Measurements from ENCODE around the gene TNRC6A.
"Not testable (repeated sequence)": the region's sequence is repeated elsewhere in the genome, so short reads cannot be mapped to it uniquely, and the experiment has no call there.

TNRC6A gene

DNA sequence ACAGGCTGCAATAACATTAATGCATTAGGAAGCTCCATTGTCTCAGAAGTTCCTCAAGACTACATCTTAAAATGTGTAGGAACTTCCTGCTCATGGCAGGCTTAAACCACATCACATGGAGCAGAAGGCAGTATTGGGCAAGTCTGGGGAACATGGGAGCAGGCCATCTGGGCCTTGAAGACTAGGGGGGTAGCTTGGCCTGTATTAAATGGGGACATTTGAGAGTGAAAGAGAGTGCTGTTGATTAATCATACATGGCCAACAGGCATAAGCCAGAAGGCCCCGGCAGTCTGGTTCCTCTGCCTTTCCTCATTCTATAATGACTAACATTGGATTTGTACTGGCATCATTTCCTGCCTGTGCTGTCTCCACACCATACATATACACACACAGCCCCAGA lies 91.1 kb downstream of the TNRC6A start:
- no peak for DNase-seq

DNA sequence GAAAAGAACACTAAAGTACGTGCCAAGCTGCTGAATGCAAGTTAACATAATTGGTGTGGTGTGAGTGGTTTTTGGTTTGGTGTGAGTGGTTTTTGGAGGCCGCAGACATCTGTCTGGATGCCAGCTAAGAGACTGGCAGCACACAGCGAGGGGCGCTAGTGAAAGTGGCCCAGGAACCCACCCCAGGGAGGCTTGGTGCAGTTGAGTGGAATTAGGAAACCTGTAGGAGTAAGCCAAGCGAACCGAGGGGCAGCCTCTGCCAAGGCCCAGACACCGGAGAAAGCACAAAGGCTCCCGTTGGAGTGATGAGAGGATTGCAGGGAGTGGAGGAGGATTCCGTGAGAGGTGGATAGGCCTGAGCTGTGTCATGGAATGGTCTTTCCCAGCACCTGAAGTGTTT lies 91.7 kb downstream of the TNRC6A start:
- DNase-seq = peak; percentile 89

DNA sequence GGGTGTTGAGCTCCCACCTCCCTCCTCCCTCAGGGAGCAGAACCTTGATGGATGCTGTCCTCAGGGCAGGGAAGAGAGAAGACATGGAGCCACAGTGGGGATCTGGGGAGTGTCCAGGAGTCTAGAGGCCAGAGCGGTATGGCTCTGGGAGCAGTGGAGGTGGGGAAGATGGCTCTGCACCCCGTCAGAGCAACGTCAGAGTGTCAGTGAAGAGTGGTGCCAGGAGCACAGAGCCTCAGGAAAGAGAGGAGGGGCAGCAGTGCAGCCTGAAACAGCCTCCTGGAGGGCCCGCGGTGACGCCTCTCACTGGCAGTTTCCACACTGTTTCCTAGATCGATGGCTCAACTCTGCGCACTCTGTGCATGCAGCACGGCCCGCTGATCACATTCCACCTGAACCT lies 93.1 kb downstream of the TNRC6A start:
- DNase-seq = no peak

DNA sequence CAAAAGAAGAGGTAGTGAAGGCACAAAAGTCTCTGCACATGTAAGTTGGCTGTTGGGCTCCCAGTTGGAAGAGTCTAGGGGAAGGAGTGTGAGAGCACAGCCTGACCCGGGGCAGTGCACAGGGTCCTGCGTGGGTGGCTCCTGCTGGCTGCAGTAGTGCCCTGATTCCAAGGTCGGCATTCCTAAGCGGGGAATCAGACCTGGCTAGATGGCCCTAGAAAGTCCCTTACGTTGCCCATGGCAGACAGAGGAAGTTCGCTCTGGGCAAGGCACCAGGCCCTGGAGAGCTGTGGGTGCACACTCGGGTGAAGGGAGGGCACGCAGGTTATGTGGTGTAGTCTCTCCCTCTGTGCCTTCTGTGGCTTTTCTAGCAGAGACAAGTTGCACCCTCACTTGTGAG lies 93.5 kb downstream of the TNRC6A start:
- no peak for DNase-seq

DNA sequence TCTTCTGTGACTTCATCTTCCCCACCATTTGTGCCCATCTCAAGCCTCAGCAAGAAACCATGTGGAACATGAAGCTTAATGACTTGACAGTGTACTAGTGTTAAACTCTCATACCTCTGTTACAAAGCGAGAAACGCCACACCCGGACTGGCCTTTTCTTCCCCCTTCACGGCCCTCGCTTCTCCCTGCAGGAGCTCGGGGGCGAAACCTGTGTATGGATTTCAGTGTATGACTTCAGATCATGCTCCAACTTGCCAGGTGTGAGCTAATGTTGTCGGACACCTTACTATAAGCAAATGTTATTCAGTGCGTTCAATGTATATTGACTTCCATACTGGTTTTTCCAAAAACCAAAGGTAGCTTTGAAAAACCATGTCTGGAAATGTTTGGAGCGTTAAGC lies 96.2 kb downstream of the TNRC6A start:
- no peak for DNase-seq

DNA sequence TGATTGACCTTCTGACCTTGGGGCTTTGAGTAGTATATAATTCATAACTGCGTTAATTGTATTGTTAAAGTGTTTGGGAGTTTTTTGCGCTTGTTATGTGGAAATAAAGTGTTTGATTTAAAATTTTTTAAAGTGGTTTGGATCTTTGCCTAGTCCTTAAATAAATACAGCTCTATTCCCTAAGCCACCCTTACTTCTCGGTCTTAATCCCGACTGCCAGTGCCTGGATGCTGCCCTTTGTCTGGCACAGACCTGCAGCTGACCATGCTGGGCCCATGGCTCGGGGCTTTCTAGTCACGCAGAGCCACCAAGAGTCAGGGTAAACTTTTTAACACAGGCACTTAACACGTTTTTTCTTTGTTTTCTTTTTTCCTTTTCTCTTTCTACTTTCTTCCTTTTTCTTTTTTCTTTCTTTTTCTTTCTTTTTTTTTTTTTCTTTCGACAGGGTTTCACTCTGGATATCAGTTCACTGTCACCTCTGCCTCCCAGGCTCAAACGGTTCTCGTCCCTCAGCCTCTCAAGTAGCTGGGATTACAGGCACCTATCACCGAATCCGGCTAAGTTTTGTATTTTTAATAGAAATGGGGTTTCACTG lies 96.7 kb downstream of the TNRC6A start:
- DNase-seq = no peak

DNA sequence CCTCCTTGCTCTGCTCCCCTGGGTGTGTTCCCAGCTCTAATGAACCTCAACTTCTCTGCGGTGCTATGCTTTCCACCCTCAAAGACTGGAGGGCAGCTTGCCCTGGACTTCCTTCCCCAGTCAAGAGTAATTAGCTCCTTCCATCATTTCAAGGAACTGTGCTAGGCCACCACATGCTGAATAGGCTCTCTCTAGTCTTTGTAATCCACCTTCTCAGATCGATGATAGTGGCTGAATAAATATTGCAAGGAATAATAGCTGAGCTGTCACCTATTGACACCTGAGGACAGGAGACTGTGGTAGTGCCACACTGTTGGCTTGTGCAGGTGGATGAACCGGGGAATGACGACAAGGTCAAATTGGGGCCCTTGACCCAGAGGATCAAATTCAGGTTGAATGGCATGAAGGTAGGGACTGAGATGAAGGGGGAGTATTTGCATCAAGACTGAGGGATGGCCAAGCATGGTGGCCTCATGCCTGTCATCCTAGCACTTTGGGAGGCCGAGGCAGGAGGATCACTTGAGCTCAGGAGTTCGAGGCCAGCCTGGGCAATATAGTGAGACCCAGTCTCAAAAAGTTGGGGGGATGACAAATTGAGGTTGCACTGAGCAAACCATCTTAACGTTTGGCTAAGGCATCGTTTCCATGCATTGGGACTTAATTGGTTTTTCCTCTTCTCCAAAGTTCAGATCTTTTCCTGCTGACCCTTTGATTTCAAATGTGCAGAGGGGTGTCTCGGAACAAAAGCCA lies 97.5 kb downstream of the TNRC6A start:
- no peak for DNase-seq

DNA sequence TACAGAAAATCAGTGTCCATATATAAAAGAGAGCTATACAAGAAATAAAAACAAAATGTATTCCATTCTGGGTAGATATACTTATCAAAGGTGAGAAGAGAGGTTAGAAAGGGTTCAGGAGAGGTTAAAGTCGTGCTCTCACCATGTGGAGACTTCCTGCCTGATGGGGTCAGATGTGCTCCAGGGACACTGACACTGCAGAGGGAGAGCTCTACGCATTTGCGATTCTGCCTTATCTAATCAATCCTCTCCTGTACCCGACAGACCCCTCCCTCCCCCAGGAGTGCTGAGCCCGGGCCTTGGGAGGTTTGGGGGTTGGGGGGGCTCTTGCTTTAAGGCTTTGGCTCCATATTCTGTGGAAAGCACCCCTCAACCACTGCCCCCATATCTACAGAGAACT lies 99.7 kb downstream of the TNRC6A start:
- DNase-seq = no peak

DNA sequence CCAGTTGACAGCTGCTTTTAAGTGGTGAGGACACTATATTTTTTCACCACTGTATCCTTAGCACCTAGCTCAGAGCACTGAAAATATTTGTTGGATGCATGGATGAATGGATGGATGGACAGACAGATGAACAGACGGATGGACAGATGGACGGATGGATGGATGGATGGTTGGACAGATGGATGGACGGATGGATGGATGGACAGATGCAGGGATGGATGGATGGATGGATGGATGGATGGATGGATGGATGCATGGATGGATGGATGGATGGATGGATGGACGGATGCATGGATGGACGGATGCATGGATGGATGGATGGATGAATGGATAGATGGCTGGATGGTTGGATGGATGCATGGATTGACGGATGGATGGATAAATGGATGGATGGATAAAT lies 103.9 kb downstream of the TNRC6A start:
- no peak for DNase-seq

DNA sequence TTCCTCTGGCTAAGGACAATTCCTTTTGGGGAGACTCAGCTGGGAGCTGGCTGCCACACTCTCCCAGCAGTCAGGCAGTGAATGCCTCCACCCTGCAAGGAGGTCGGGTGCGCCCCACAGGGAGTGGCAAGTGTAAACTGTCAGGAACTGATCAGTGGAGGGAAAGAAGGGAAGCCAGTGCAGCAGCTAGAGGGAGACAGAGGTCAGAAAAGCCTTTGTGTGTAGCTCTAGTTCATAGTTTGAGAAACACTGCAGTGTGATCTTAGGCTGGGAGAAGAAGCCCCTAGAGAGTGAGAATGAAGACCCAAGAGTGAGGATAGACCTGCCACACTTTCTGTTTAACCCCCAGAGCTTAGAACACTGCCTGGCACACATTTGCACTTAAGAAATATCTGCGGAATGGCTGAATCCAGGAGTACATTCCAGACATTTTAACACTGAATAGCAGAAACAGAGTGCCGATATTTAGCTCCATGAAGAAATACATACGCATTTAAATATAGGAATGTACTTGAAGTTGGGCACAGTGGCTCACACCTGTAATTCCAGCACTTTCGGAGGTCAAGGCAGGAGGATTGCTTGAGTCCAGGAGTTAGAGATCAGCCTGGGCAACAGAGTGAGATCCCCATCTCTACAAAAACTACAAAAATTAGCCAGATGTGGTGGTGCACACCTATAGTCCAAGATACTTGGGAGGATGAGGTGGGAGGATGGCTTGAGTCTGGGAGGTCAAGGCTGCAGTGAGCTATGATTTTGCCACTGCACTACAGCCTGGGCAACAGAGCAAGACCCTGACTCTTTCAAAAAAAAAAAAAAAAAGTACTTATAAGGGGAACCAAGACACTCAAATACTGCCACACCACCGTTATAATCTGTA lies 105.2 kb downstream of the TNRC6A start:
- no peak for DNase-seq

DNA sequence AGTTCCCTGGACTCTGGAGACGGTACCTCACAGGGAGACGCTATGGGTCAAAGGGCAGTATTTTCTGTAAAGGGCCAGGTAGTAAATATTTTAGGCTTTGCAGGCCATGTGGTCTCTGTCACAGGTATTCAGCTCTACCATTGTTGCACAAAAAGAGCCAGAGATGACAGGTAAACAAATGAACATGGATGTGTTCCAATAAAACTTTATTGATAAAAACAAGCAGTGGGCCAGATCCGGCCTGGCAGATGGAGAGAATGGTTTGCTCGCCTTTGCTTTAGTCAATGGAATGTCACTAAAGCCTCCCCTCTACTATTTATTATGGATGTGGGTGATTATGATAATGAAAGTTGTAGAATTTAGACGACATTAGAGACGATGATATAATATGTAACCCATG lies 107.4 kb downstream of the TNRC6A start:
- DNase-seq = no peak

DNA sequence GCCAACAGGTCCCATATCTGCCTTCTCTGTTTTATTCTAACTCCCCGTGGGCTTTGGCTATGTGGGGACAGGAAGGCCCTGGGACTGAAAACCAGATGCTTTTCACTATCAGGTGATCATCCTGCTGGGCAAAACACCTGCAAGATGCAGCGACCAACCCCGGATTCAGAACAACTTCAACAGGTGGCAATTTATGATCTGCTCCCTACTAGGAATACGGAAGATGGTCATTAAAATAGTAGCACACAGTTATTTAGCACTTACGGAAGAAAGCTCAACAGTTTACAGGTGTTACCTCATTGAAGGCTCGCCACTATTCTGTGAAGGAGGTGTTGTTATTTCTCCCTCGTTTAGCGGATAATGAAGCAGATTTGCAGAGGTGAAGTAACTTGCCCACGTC lies 108.5 kb downstream of the TNRC6A start:
- no peak for DNase-seq

DNA sequence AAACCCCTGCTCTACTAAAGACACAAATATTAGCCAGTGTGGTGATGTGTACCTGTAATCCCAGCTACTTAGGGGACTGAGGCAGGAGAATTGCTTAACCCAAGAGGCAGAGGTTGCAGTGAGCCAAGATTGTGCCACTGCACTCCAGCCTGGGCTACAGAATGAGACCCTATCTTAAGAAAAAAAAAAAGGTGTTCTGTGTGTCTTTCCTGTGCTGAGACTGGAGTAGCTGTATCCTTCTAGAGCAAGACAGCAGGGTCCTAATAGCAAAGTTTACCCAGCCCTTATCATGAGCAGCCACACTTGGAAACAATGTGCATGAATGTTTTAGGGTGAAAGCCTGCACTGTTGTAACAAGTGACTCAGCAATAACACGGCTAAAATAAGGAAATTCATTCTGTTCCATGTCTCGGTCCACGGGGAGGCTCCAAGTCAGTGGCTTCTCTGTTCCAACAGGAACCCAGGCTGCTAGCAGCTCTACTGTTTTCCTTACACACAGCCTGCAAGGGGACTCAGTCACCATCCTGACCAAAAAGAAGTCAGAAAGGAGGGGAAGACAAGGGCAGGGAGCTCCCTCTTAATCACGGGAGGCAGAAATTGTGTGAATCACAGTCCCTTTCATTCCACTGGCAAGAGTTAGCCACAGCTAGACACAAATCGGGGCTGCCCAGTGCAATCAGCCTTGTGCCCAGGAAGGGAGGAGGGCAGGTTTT lies 109.3 kb downstream of the TNRC6A start:
- no peak for DNase-seq

DNA sequence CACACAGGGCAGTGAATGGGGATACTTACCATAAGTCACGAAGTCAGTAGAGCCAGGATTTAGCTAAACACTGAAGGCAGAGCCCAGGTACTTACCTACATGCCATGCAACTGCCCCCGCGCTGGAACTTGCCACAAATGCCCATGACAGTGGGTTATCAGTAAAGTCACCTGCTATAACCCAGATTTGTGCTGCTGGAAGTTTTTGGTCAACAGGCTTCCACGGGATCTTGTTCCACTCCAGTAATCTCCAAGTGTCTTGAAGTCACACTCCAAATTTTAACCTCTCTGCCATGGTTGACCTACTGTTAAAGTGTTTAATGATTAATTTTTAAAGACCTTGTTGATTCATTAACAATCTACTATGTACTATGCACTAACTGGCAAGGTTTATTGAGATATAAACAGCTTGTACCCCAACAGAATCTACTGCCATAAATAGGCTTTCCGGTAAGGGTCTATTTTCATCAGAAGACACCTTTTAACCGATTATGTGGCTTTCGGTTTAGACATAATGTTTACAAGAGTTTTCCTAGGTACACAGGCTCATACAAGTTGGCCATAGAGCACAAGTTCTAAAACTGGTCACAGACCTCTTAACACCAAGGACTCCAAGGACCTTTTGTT lies 110.0 kb downstream of the TNRC6A start:
- peak; percentile 54 for DNase-seq

DNA sequence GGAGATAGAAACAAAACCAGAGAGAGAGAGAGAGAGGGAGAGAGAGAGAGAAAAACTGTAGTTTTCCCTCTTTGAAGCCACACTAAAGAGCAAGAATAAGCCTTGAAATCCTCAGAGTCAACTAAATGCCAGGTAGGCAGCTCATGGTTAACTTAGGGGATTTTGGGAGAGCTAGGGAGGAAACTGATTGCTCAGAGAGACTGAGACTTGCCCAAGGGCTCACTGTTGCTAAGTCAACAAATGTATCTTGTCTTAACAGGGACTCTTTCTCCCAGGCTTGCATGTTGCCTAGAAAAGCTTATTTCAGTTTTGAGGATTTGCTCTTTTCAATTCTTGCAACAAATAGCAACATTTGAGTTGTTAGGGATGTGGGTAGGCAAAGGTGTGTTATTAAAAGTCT lies 111.8 kb downstream of the TNRC6A start:
- DNase-seq = no peak

DNA sequence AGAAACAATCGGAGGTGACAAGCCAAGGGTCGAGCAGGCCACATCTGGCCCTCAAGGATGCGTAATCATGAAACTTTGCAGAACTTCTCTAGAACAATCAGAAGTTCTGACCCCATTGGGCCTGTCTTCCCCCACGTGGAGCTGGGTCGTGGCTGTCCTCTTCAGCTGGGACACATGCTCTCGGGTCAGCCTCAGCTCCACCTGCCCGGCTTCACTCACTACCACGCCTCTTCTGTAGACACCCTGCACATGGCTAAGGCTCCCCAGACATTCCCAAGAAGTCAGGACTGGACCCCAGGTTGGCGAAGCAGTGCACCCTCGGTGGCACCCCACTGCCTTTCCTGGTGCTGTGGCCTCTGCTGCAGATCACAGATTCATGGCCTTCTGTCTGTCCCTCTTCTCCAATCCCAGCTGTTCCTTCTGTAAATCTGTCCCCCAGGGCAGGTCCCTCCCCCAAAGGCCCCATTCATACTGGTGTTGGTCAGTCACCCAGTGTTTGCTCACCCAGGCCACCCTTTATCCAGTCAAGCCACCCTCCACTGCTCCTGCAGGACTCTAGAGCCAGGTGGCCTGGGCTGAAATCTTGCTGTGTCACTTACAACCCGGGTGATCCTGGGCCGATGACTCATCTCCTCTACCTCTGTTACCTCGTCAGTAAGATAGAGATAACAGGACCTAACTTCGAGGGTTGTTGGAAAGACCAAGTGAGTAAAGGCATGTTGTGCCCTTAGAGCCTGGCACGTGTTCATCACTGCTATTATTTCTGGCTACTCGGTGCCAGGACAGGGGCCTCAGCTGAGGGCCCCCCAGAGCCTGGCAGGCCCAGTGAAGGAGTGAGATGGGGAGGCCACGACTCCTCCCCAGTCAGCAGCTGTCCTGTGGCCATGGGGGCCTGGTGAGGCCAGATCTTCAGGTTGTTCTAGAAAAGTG lies 114.9 kb downstream of the TNRC6A start:
- no peak for DNase-seq

DNA sequence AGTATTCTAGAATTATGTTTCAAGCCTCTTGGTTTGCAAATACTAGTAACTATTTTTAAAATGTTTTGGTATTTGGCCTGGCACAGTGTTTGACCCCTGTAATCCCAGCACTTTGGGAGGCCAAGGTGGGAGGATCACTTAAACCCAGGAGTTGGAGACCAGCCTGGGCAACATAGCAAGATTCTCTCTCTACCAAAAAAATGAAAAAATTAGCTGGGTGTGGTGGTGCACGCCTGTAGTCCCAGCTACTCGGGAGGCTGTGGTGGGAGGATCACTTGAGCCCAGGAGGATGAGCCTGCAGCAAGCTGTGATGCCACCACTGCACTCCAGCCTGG lies 115.5 kb downstream of the TNRC6A start:
- DNase-seq = not testable (repeated sequence)

DNA sequence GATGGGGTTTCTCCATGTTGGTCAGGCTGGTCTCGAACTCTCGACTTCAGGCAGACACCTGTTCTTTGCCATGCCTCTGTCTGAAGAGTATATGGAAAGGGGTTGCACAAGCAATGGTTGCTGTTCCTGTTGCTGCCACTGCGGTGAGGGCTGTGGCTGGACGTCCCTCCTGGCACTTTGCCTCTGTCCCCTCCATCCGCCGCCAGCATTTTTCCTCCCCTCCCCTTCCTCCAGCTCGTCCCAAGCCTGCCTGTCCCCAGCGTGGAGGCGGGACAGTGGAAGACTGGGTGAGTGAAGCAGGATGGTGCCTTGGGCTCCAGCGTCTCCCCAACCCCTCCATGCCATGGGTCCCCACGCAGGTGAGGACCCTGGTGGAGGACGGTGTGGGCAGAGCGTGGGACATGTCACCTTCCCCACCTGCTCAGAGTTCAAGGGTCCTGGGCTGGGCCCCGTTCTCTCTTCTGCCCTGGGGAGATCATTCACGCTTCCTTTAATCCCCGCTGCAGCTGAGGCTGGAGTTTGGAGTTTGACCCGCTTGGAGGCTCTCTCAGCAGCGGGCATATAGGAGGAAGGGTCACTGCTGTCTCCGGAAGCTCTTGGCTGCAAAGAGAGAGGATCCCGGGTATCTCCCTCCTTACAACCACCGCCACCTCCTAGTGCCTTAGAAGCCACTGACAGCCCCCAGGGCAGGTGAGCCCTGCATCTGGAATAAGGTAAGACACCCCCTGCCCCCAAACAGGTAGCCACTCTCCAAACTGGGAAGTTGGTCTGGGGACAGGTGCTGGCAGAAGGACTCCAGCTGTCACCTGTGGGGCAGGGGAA lies 116.5 kb downstream of the TNRC6A start, which contains the start of gene SLC5A11:
SLC5A11 (plus strand) TSS at position 238 of the 822 bp plus-strand sequence. CDS start 12,681 bp downstream, outside the sequence.
- no peak for DNase-seq

DNA sequence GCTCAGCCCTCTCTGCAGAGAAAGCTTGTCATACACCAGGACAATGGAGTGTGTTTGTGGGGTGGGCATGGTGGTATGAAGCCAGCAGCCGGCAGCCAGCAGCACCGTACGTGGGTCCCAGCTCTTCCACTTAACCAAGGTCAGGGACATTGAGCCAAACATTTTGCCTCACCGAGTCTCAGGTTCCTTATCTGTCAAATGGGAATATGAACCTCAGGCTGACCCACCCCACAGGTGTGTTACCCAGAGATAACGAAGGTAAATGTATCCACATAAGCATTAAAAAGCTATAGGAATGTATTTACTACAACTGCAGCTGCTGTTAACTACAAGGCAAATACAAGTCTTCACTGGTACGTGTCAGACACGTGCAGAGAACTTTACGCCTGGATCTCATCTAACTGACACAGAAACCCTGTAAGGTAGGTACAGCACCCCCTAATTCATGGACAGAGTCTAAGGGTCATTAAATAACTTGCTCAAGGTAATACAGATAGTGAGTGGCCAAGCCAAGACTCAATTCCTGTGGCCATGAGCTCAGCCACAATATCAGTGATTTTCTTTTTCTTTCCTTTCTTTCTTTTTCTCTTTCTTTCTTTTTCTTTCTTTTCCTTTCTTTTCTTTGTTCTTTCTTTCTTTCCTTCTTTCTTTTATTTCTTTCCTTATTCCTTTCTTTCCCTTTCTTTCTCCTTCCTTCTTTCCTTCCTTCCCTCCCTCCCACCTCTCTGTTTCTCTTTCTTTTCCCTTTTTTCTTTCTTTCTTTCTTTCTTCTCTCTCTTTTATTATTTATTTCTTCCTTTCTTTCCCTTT lies 117.3 kb downstream of the TNRC6A start:
- DNase-seq = no peak

DNA sequence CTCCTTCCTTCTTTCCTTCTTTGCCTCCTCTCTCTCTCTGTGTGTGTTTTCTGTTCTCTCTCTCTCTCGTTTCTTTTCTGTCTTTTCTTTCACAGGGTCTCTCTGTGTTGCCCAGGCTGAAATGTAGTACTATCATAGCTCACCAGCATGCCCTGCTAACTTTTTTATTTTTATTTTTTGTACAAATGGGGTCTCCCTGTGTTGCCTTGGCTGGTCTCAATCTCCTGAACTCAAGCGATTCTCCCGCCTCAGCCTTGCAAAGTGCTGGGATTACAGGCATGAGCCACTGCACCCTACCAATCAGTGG lies 117.9 kb downstream of the TNRC6A start:
- DNase-seq = no peak
